ENCODE measurements around the gene MEIS2.
A peak's percentile ranks its signal among the peaks of the same experiment; 100 is the strongest.

The MEIS2 gene

DNA sequence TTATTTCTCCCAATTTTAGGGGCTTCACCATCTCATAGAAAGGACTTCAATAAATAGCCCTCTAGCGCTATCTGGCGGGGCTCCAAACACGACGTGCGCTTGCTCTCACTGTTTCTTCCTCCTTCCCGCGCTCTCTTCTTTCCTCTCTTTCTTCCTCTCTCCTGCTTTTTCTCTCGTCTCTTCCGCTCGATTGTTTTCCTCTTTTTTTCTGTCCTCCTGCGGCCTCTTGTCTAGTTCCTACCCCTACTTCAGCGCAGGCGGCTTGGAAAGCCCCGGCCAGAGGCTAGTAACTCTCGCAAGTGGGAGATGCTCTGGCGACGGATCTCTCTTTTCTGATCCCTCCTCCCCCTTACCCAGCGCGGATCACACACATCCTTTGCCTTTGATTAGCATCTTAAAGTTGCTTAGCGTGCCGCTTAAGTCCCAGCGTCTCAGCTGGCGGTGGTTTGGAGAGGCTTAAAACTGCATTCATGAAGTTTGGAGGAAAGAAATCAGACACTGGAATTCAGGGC is 6.2 kb upstream of the MEIS2 start:
- 0% methylated on average over 21 to 23 of the region's 23 CpGs for WGBS, 2 experiments
- no peaks in the 10 kb centered on the region for H3K36me3 ChIP-seq (ENCODE audit: control insufficient read depth, insufficient read depth, low read length)

GRCh38 chr15:37105889-37106288 is 5.5 kb upstream of the MEIS2 start:
- Histone ChIP-seq H3K4me1 (ENCODE audit: control insufficient read depth, insufficient read depth, low read length) (peaks cover 27% of the 10 kb centered on the region), H3K36me3 (ENCODE audit: control insufficient read depth, insufficient read depth, low read length) (no peaks in the 10 kb centered on the region), H3K9me3 (ENCODE audit: control insufficient read depth, low read length) (no peaks in the 10 kb centered on the region), H3K27me3 (ENCODE audit: control insufficient read depth, insufficient read depth, low read length, poor library complexity, severe bottlenecking) (peaks cover 53% of the 10 kb centered on the region), H3K27ac (ENCODE audit: insufficient read depth, low read depth, low read length, poor library complexity, severe bottlenecking) (no peak overlapping the region), H3K4me3 (ENCODE audit: insufficient read depth, low read depth, low read length) (no peak overlapping the region)
- WGBS, 2 experiments: 26 to 27% methylated on average over 5 of the region's 5 CpGs

More for the DNA sequence above, 6.2 kb upstream of the MEIS2 start:
- H3K27me3 ChIP-seq (ENCODE audit: control insufficient read depth, insufficient read depth, low read length, poor library complexity, severe bottlenecking): peaks cover 60% of the 10 kb centered on the region
- no peaks in the 10 kb centered on the region for H3K9me3 ChIP-seq (ENCODE audit: control insufficient read depth, low read length)
- H3K4me1 ChIP-seq (ENCODE audit: control insufficient read depth, insufficient read depth, low read length): peaks cover 27% of the 10 kb centered on the region
- H3K27ac ChIP-seq (ENCODE audit: insufficient read depth, low read depth, low read length, poor library complexity, severe bottlenecking): peak overlapping the region; percentile 72
- peak overlapping the region; percentile 41 for H3K4me3 ChIP-seq (ENCODE audit: insufficient read depth, low read depth, low read length)

- peaks cover 45% of the 10 kb centered on the region for H3K27me3 ChIP-seq (ENCODE audit: control insufficient read depth, insufficient read depth, low read length, poor library complexity, severe bottlenecking)
- H3K4me3 ChIP-seq (ENCODE audit: insufficient read depth, low read depth, low read length): peak overlapping the region; percentile 86
- no peaks in the 10 kb centered on the region for H3K9me3 ChIP-seq (ENCODE audit: control insufficient read depth, low read length)
- H3K4me1 ChIP-seq (ENCODE audit: control insufficient read depth, insufficient read depth, low read length): peaks cover 18% of the 10 kb centered on the region
- no peak overlapping the region for H3K27ac ChIP-seq (ENCODE audit: insufficient read depth, low read depth, low read length, poor library complexity, severe bottlenecking)
- 20 to 26% methylated on average over 1 to 2 of the region's 2 CpGs for WGBS, 2 experiments
- H3K36me3 ChIP-seq (ENCODE audit: control insufficient read depth, insufficient read depth, low read length): no peaks in the 10 kb centered on the region
Observed at GRCh38 chr15:37105029-37105428, 4.7 kb upstream of the MEIS2 start.

- no peaks in the 10 kb centered on the region for H3K9me3 ChIP-seq (ENCODE audit: control insufficient read depth, low read length)
- WGBS, 2 experiments: 3% methylated on average over 12 of the region's 12 CpGs
- H3K27me3 ChIP-seq (ENCODE audit: control insufficient read depth, insufficient read depth, low read length, poor library complexity, severe bottlenecking): peaks cover 39% of the 10 kb centered on the region
- peaks cover 14% of the 10 kb centered on the region for H3K4me1 ChIP-seq (ENCODE audit: control insufficient read depth, insufficient read depth, low read length)
- H3K27ac ChIP-seq (ENCODE audit: insufficient read depth, low read depth, low read length, poor library complexity, severe bottlenecking): no peak overlapping the region
- H3K36me3 ChIP-seq (ENCODE audit: control insufficient read depth, insufficient read depth, low read length): no peaks in the 10 kb centered on the region
- peak overlapping the region; percentile 86 for H3K4me3 ChIP-seq (ENCODE audit: insufficient read depth, low read depth, low read length)
Observed at GRCh38 chr15:37104424-37104981, 4.2 kb upstream of the MEIS2 start.

DNA sequence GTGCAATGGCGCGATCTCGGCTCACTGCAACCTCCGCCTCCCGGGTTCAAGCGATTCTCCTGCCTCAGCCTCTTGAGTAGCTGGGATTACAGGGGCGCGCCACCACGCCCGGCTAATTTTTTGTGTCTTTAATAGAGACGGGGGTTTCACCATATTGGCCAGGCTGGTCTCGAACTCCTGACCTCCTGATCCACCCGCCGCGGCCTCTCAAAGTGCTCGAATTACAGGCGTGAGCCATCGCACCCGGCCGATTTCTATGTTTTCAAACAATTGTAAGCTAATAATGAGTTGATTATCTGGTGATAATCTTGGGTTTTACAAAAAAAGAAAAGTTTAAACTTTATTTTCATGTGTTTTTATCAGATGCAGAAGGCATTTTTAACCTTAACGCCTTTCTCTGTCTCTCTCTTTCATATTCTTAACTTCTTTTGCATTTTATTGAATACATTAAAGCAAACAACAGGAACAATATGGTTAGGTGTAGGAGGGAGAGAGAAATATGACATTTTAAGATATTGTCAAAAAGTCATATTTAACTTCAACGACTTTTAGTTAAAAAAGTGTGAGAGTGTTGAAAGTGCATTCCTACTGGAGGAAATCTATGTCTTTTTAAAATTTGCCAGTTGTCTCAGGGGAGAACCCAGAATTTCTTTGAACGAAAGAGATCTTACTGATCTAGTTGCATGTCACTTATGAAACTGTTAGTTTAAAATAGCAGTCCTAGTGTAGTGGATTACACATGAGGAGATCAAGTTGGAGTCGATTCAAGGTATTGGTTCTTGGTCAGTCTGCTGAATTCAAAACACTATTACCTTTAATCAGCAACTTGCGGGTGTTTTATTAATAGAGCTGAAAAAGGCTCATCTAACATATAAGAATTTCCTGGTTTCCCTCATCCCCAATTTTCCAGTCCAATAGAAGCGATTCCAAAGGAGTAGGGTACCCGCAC is 3.4 kb upstream of the MEIS2 start:
- Histone ChIP-seq H3K9me3 (ENCODE audit: control insufficient read depth, low read length) (no peaks in the 10 kb centered on the region), H3K27me3 (ENCODE audit: control insufficient read depth, insufficient read depth, low read length, poor library complexity, severe bottlenecking) (peaks cover 32% of the 10 kb centered on the region), H3K36me3 (ENCODE audit: control insufficient read depth, insufficient read depth, low read length) (no peaks in the 10 kb centered on the region), H3K4me1 (ENCODE audit: control insufficient read depth, insufficient read depth, low read length) (peaks cover 14% of the 10 kb centered on the region), H3K4me3 (ENCODE audit: insufficient read depth, low read depth, low read length) (peak overlapping the region; percentile 86), H3K27ac (ENCODE audit: insufficient read depth, low read depth, low read length, poor library complexity, severe bottlenecking) (no peak overlapping the region)
- WGBS, 2 experiments: 7% methylated on average over 25 to 26 of the region's 27 CpGs

GRCh38 chr15:37103163-37103435 is 2.8 kb upstream of the MEIS2 start:
- peak overlapping the region; percentile 86 for H3K4me3 ChIP-seq (ENCODE audit: insufficient read depth, low read depth, low read length)
- H3K36me3 ChIP-seq (ENCODE audit: control insufficient read depth, insufficient read depth, low read length): no peaks in the 10 kb centered on the region
- H3K27ac ChIP-seq (ENCODE audit: insufficient read depth, low read depth, low read length, poor library complexity, severe bottlenecking): no peak overlapping the region
- H3K27me3 ChIP-seq (ENCODE audit: control insufficient read depth, insufficient read depth, low read length, poor library complexity, severe bottlenecking): peaks cover 25% of the 10 kb centered on the region
- H3K9me3 ChIP-seq (ENCODE audit: control insufficient read depth, low read length): no peaks in the 10 kb centered on the region
- H3K4me1 ChIP-seq (ENCODE audit: control insufficient read depth, insufficient read depth, low read length): peaks cover 10% of the 10 kb centered on the region
- 0% methylated on average over 1 to 2 of the region's 2 CpGs for WGBS, 2 experiments

DNA sequence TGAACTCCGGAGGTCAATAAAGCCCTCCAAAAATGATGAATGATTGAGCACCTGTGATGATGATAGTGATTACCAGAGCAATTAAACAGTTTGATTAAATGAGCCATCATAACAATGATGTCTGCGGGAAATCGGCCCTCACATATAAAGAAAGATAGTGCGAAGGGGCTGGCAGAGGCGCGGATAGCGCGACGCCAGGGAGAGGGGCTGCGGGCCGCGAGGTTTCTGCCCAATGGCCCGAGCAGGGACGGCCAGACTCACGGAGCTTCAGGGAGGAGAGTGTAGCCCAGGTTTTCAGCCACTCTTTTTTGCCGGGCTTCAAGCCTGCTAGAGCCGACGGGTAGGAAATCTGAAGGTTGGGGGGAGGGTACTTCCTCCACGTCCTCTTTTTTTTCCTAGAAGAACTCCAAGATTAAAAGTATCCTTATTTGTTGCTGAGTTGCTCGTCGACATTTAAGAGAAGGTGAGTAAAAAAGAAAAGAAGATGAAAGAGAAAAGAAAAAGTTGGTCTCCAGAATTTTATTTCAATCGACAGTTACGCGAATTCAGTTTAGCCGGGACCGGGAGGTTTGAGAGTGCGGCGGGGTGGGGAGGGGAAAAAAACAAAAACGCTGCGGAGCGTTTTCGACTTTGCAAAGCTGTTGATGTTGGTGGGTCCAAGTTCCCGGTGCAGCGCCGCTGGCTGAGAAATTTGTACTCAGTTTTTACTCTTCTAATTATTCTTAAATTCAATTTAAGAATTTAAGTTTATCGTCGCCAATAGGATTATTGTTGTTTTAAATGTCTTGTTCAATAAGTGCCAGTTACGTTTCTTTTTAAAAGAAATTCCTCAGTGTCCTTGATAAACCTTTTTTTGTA is 2.2 kb upstream of the MEIS2 start:
- 0 to 1% methylated on average over 34 to 38 of the region's 38 CpGs for WGBS, 2 experiments
- Histone ChIP-seq H3K27ac (ENCODE audit: insufficient read depth, low read depth, low read length, poor library complexity, severe bottlenecking) (peak overlapping the region; percentile 53), H3K4me1 (ENCODE audit: control insufficient read depth, insufficient read depth, low read length) (peaks cover 5% of the 10 kb centered on the region), H3K36me3 (ENCODE audit: control insufficient read depth, insufficient read depth, low read length) (no peaks in the 10 kb centered on the region), H3K27me3 (ENCODE audit: control insufficient read depth, insufficient read depth, low read length, poor library complexity, severe bottlenecking) (peaks cover 20% of the 10 kb centered on the region), H3K4me3 (ENCODE audit: insufficient read depth, low read depth, low read length) (peak overlapping the region; percentile 86), H3K9me3 (ENCODE audit: control insufficient read depth, low read length) (no peaks in the 10 kb centered on the region)

- peaks cover 17% of the 10 kb centered on the region for H3K27me3 ChIP-seq (ENCODE audit: control insufficient read depth, insufficient read depth, low read length, poor library complexity, severe bottlenecking)
- peak overlapping the region; percentile 95 for H3K27ac ChIP-seq (ENCODE audit: insufficient read depth, low read depth, low read length, poor library complexity, severe bottlenecking)
Observed at GRCh38 chr15:37101980-37102304, 1.6 kb upstream of the MEIS2 start.

DNA sequence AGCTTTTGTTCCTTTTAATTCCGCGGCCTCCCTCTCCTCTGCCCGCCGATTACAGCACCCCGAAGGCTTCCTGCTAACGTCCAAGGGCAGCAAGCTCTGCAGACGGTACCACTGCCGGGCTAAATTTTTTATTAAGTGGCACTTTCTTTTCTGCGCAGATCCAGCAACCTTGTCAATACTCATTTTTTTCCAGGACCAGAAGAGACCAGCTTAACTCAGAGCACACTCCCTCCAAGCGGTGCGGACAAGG is 542 bp upstream of the MEIS2 start:
- WGBS, 2 experiments: 0% methylated on average over 11 of the region's 11 CpGs
- H3K36me3 ChIP-seq (ENCODE audit: control insufficient read depth, insufficient read depth, low read length): no peaks in the 10 kb centered on the region
- H3K27ac ChIP-seq (ENCODE audit: insufficient read depth, low read depth, low read length, poor library complexity, severe bottlenecking): peak overlapping the region; percentile 95
- peaks cover 6% of the 10 kb centered on the region for H3K4me1 ChIP-seq (ENCODE audit: control insufficient read depth, insufficient read depth, low read length)
- H3K27me3 ChIP-seq (ENCODE audit: control insufficient read depth, insufficient read depth, low read length, poor library complexity, severe bottlenecking): peaks cover 17% of the 10 kb centered on the region
- peak overlapping the region; percentile 86 for H3K4me3 ChIP-seq (ENCODE audit: insufficient read depth, low read depth, low read length)
- H3K9me3 ChIP-seq (ENCODE audit: control insufficient read depth, low read length): no peaks in the 10 kb centered on the region

More at GRCh38 chr15:37101980-37102304, 1.6 kb upstream of the MEIS2 start:
- Histone ChIP-seq H3K4me1 (ENCODE audit: control insufficient read depth, insufficient read depth, low read length) (peaks cover 3% of the 10 kb centered on the region), H3K4me3 (ENCODE audit: insufficient read depth, low read depth, low read length) (peak overlapping the region; percentile 86), H3K36me3 (ENCODE audit: control insufficient read depth, insufficient read depth, low read length) (no peaks in the 10 kb centered on the region), H3K9me3 (ENCODE audit: control insufficient read depth, low read length) (no peaks in the 10 kb centered on the region)
- WGBS, 2 experiments: 0 to 1% methylated on average over 15 of the region's 15 CpGs

All from ectodermal cell (in vitro differentiated cells).